HepG2 (cell line): ENCODE measurements around the gene WBP1. TPM values are rescaled to one million over a fixed set of nuclear protein-coding genes. Genes with fewer than 3 reads are reported as not detected.

Experiments used
- CBX5 ChIP-seq: sonication (generic); formaldehyde crosslinking; IDR thresholded peaks from 2 replicates; pipeline ENCODE4 v1.4.0; 2020; ENCODE audit warnings: missing genetic modification reagents, borderline replicate concordance
- CENPT ChIP-seq: sonication (generic); formaldehyde crosslinking; IDR thresholded peaks from 2 replicates; pipeline ENCODE4 v1.8.0; 2022; ENCODE audit warnings: low read depth, mild to moderate bottlenecking, moderate library complexity, missing genetic modification reagents
- ELF1 ChIP-seq: sonication (generic); formaldehyde crosslinking; IDR thresholded peaks from 2 replicates; pipeline ENCODE4 v1.4.0; 2020; ENCODE audit warnings: missing genetic modification reagents
- FOXP1 ChIP-seq, 2 experiments: fragments of 450-650 bp in 1 of 2; IDR thresholded peaks; 2 replicates each; pipeline ENCODE4 v1.6.1; 2017 to 2018; ENCODE audit warnings: antibody characterized with exemption in 1 of 2
- HNF4G ChIP-seq, 2 experiments: sonication (generic) in 1 of 2; formaldehyde crosslinking in 1 of 2; IDR thresholded peaks; 2 replicates each; pipeline versions ENCODE4 v1.4.0 to v1.6.1; 2011 to 2020; ENCODE audit warnings: borderline replicate concordance in 2 of 2, low read depth in 2 of 2, mild to moderate bottlenecking in 2 of 2, low read length in 1 of 2, missing genetic modification reagents in 1 of 2, moderate library complexity in 1 of 2
- POLR2AphosphoS5 ChIP-seq: IDR thresholded peaks from 2 replicates; pipeline ENCODE4 v1.6.1; 2012; ENCODE audit warnings: low read depth, low read length
- PRDM15 ChIP-seq: sonication (generic); formaldehyde crosslinking; IDR thresholded peaks from 2 replicates; pipeline ENCODE4 v1.4.0; 2020; ENCODE audit warnings: missing genetic modification reagents
- RELA ChIP-seq: sonication (generic); formaldehyde crosslinking; IDR thresholded peaks from 2 replicates; pipeline ENCODE4 v1.4.0; 2020; ENCODE audit warnings: missing genetic modification reagents
- SRY ChIP-seq: sonication (generic); formaldehyde crosslinking; IDR thresholded peaks from 2 replicates; pipeline ENCODE4 v1.8.0; 2022; ENCODE audit warnings: mild to moderate bottlenecking, missing genetic modification reagents
- TGIF2 ChIP-seq: IDR thresholded peaks from 2 replicates; pipeline ENCODE4 v1.6.1; 2016; ENCODE audit warnings: control low read depth, missing compliant biosample characterization
- TRIM22 ChIP-seq: fragments of 450-650 bp; IDR thresholded peaks from 2 replicates; pipeline ENCODE4 v1.6.1; 2017
- ZNF3 ChIP-seq: IDR thresholded peaks from 2 replicates; pipeline ENCODE4 v1.7.0; 2017; ENCODE audit warnings: inconsistent platforms
- ZNF670 ChIP-seq: sonication (generic); formaldehyde crosslinking; IDR thresholded peaks from 2 replicates; pipeline ENCODE4 v1.8.0; 2022; ENCODE audit warnings: mild to moderate bottlenecking, missing genetic modification reagents, borderline replicate concordance
- ZNF83 ChIP-seq: sonication (generic); formaldehyde crosslinking; IDR thresholded peaks from 2 replicates; pipeline ENCODE4 v1.4.0; 2020; ENCODE audit warnings: missing genetic modification reagents, mild to moderate bottlenecking, borderline replicate concordance
- ZSCAN31 ChIP-seq: sonication (generic); formaldehyde crosslinking; IDR thresholded peaks from 2 replicates; pipeline ENCODE4 v1.5.0; 2020; ENCODE audit warnings: low read depth, mild to moderate bottlenecking, missing genetic modification reagents
- ZXDC ChIP-seq: sonication (generic); formaldehyde crosslinking; IDR thresholded peaks from 2 replicates; pipeline ENCODE4 v1.5.0; 2020; ENCODE audit warnings: mild to moderate bottlenecking, missing genetic modification reagents
- polyA plus RNA-seq, 8 experiments: library from polyadenylated mRNA; depleted of rRNA in 3 of 8; stranded (reverse) in 7 of 8; unstranded in 1 of 8; fragments of >200 nt; fragmentation: Illumina TruSeq in 4 of 8; extraction: Trizol in 4 of 8; gene quantifications; 2 replicates each; pipeline versions ENCODE4 v1.2.1 to v1.2.3, GENCODE V29; 2011 to 2016; ENCODE audit warnings: low read depth in 4 of 8, missing spikeins in 1 of 8, mixed read lengths in 1 of 8; ENCODE audit not compliant: insufficient read depth in 1 of 8
- total RNA-seq, 5 experiments: library from RNA; depleted of rRNA; stranded (reverse); fragments of >200 nt; fragmentation: Illumina TruSeq; extraction: Trizol; gene quantifications; 2 replicates each; pipeline ENCODE4 v1.2.3, GENCODE V29; 2016; ENCODE audit warnings: low read depth in 1 of 5
- TF ChIP-seq, protein P1 (sequence below): sonication (generic); formaldehyde crosslinking; IDR thresholded peaks from 2 replicates; pipeline ENCODE4 v1.4.0; 2020; ENCODE audit warnings: missing genetic modification reagents
- TF ChIP-seq, protein P2 (sequence below): sonication (generic); formaldehyde crosslinking; IDR thresholded peaks from 2 replicates; pipeline ENCODE4 v1.4.0; 2020; ENCODE audit warnings: mild to moderate bottlenecking, missing genetic modification reagents
- TF ChIP-seq, protein P3 (sequence below): sonication (generic); formaldehyde crosslinking; IDR thresholded peaks from 2 replicates; pipeline ENCODE4 v1.8.0; 2022; ENCODE audit warnings: mild to moderate bottlenecking, missing genetic modification reagents, moderate library complexity

The WBP1 gene
- total and polyA plus RNA-seq, 2 of the 13 experiments (the other 11 are each of a cell fraction or from before 2014, with no cell fraction given), result 38.8 to 85.7 TPM

DNA sequence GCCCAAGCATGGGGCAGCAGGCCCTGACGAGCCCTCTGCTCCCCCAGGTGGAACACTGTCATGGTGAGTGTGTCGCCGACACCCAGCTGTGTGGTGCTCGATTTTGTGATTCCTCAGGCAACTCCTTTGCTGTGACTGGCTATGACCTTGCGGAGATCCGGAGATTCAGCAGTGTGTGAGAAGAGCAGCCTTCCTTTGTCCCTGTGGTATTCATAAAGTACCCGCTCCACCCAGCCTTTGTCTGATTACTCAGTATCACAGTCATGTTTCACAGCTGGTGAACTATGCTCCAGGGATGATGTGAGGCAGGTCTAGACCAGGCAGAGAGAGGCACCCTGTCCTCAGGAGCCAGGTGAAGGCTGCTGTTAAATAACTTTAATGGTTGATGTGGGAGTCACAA is 32.7 kb upstream of the WBP1 start (continued):
- TF ChIP-seq PRDM15 (no peak), ZNF670 (CRISPR knock-in tag) (no peak), CBX5 (no peak), ZSCAN31 (no peak), SRY (no peak), HNF4G (IDR thresholded peaks at IDR 0.05; ENCODE audit: borderline replicate concordance, low read depth, low read length) (no peak), HNF4G (CRISPR knock-in tag; IDR thresholded peaks at IDR 0.05; ENCODE audit: borderline replicate concordance, low read depth) (no peak), ELF1 (CRISPR knock-in tag) (no peak), RELA (no peak), POLR2AphosphoS5 (peak; percentile 15; the same call in 1 of the 2 replicates), CENPT (CRISPR knock-in tag) (no peak), ZNF3 (CRISPR knock-in tag) (no peak), ZXDC (CRISPR knock-in tag) (no peak), ZNF83 (CRISPR knock-in tag) (no peak), FOXP1 (IDR thresholded peaks at IDR 0.05) (no peak), FOXP1 (CRISPR knock-in tag; IDR thresholded peaks at IDR 0.05) (no peak), TGIF2 (CRISPR knock-in tag) (no peak), TRIM22 (no peak)
- TF ChIP-seq, protein P1, sequence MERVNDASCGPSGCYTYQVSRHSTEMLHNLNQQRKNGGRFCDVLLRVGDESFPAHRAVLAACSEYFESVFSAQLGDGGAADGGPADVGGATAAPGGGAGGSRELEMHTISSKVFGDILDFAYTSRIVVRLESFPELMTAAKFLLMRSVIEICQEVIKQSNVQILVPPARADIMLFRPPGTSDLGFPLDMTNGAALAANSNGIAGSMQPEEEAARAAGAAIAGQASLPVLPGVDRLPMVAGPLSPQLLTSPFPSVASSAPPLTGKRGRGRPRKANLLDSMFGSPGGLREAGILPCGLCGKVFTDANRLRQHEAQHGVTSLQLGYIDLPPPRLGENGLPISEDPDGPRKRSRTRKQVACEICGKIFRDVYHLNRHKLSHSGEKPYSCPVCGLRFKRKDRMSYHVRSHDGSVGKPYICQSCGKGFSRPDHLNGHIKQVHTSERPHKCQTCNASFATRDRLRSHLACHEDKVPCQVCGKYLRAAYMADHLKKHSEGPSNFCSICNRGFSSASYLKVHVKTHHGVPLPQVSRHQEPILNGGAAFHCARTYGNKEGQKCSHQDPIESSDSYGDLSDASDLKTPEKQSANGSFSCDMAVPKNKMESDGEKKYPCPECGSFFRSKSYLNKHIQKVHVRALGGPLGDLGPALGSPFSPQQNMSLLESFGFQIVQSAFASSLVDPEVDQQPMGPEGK (CRISPR knock-in tag), result no peak
- TF ChIP-seq, protein P2, sequence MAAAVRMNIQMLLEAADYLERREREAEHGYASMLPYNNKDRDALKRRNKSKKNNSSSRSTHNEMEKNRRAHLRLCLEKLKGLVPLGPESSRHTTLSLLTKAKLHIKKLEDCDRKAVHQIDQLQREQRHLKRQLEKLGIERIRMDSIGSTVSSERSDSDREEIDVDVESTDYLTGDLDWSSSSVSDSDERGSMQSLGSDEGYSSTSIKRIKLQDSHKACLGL (CRISPR knock-in tag), result no peak
- TF ChIP-seq, protein P3, sequence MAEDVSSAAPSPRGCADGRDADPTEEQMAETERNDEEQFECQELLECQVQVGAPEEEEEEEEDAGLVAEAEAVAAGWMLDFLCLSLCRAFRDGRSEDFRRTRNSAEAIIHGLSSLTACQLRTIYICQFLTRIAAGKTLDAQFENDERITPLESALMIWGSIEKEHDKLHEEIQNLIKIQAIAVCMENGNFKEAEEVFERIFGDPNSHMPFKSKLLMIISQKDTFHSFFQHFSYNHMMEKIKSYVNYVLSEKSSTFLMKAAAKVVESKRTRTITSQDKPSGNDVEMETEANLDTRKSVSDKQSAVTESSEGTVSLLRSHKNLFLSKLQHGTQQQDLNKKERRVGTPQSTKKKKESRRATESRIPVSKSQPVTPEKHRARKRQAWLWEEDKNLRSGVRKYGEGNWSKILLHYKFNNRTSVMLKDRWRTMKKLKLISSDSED (CRISPR knock-in tag), result no peak
